Measurements from ENCODE around the gene ZNF516.

The ZNF516 gene

DNA sequence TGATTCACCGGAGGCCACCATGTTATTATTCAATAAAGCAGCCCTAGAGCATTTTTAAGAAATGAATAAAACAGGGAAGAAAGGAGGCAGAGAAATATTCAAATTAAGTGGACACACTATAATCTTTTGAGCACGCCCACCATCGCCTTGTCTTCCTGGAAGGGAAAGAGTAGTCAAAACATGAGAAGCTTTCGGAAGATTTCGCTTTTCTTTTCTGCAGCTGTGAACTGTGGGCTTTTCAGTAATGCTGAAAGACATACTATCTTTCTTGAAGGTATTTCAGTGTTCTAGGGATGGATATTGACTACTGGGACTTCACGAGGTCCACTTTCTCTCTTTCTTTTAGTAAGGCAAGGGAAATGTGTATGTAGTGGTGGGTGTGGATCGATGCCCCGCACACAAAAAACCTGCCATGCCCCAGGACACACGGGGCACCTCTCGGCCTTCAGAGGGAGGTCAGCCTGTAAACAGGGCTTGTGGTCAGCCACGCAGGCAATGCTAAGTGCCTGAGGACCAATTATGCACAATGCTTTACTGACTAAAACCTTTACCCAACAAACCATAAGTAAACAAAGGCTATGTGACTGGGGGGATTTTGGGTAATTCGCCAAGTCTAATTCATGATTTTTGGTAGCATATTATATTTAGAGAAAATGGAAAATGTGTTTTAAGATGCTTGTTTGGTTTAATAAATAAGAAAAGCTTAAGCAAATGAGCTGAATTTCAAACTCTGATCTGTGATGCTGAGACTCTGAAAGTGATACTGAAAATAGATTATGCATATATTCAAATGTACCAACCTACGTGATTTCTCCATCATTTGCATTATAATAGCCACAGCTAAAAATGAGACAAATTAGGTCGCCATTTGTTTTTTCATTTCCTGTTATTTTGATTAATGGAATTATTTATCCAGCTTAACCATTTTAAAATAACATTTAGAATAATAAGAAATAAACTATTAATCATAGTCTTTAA lies 130.5 kb downstream of the ZNF516 start:
- no peak for DNase-seq (ENCODE audit: low read depth in 2 of 2)

- no peak for DNase-seq (ENCODE audit: low read depth in 2 of 2)
Measured at GRCh38 chr18:76363436-76364120, 131.5 kb downstream of the ZNF516 start.

DNA sequence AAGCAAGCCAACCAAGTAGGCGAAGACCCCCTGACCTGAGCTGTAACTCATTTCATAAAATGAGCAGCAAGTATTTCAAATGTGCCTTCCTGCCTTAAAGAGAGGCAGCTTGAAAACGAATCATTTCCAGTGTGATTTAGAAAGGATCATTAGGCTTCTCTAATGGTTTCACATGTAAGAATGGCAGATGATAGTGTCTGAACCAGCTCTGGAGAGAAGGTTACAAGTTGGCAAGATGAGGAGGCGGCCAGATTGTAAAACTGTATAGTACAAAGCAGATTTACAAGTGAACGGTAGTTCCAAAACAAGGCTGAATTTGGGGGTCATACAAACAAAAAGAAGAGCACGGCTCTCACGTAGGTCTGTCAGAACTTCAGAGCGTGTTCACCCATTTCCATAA lies 132.4 kb downstream of the ZNF516 start:
- DNase-seq (ENCODE audit: low read depth in 2 of 2), result no peak

DNA sequence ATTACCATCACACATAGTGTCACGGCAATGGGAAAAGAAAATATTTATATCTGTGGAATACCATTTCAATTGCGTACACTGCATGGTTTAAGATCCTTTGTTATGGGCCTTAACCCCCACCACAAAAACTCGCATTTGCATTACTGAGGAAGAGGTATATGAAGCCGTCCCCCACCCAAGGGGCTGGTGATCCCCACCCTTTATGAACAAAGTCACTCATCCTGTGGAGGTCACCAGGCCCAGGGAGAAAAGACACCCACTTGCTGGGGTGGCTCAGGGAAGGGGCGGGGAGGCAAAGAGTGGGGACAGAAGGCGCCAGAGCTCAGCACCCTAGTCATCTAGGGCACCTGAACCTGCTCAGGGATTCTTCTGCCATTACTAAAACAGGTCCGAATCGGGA lies 133.8 kb downstream of the ZNF516 start:
- DNase-seq (ENCODE audit: low read depth in 2 of 2), result no peak

DNA sequence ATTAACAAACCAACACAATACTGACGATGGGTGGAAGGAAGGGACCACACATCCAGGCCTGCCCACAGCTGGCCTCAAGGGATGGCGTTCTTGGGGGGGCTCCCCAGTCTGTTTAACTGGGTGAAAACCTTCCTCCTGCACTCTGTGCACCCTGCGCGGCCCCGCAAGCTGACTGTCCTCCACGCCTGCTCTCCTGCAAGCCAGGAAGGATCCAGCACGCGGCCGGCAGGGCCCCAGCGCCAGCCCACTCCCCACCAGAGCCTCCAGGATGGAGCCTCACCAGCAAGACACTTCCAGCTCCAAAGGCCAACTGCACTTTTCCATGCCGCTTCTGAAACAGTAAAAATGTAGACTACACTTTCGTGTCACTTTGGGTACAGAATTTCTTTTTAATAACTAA lies 135.1 kb downstream of the ZNF516 start:
- DNase-seq (ENCODE audit: low read depth in 2 of 2), result no peak

- no peak for DNase-seq (ENCODE audit: low read depth in 2 of 2)
Measured at GRCh38 chr18:76358774-76359173, 136.3 kb downstream of the ZNF516 start.

GRCh38 chr18:76357585-76358260 lies 137.3 kb downstream of the ZNF516 start:
- DNase-seq (ENCODE audit: low read depth in 2 of 2), result no peak

GRCh38 chr18:76357174-76357573 lies 137.9 kb downstream of the ZNF516 start:
- no peak for DNase-seq (ENCODE audit: low read depth in 2 of 2)

- no peak for DNase-seq (ENCODE audit: low read depth in 2 of 2)
Measured at GRCh38 chr18:76356666-76357065, 138.4 kb downstream of the ZNF516 start.

GRCh38 chr18:76354348-76354747 lies 140.7 kb downstream of the ZNF516 start:
- no peak for DNase-seq (ENCODE audit: low read depth in 2 of 2)

DNA sequence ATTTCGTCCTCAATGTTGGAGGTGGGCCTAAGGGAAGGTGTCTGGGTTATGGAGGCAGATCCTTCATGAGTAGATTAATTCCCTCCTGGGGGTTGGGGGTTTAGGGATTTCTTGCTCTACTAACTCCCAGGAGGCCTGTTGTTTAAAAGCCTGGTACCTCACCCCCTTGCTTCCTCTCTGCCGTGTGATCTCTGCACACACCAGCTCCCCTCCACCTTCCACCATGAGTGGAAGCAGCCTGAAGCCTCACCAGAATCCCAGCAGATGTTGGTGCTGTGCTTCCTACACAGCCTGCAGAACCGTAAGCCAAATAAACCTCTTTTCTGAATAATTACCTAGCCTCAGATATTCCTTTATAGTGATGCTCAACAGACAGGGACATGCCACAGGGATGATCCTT lies 141.5 kb downstream of the ZNF516 start:
- DNase-seq (ENCODE audit: low read depth in 2 of 2), result no peak

DNA sequence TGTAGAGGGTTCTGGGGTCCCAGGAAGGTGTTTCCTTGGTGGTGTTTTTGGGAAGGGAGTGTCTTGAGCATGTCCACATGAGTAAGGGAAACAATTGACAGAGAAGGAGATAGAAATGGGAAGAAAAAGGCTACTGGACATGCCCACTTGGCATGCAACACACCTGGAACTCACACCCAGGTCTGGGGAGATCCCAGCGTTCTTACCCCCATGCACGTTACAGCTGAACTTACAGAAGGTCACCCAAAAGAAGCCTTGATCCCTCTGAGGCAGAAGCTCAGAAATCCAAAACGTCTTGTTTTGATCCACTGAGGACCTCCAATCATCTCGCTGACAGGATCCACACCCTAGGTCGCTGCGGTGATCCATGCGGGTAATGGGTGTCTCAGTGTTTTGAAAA lies 142.0 kb downstream of the ZNF516 start:
- DNase-seq (ENCODE audit: low read depth in 2 of 2), result no peak

- DNase-seq (ENCODE audit: low read depth in 2 of 2), result no peak
Measured at GRCh38 chr18:76351961-76352581, 143.0 kb downstream of the ZNF516 start.

DNA sequence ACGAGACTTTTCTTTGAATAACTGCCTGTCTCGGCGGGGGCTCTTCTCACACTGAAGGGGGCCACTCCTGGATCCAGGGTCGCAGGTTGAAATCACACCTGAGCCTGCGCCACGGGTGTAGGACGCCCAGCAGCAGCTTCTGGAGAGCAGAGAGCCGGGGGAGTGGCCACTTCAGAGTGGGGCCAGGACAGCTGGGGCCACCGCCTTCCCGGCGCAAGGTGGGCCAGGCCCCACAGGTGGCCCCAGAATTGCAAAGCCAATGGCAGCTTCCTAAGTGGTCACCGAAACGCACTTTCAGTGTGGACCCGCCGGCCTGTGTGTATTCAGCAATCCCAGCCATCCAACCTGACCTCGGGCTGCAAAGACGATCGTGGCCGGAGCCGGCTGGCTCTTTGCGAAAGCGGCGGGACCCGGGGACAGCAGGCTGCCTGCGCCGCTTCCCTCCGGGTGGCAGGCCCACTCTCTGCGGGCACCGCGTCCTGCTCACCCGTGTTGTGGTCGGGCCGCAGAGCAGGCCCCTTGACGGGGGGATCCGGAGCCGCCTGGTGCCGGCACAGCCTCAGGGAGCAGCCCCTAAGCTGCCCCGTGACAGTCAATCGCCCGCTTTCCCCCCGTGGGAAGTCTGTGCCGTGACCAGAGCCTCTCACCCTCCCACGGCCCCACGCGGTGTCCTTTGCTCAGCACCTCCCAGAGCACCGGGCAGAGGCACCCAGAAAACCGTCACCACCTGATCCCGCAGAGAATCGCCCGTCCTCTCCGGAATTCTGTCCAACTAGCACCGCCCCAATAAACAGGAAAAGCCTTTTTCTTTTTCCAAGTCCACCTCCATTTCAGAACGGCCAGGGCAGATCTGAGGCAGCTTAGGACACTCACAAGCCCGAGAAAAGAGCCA lies 144.7 kb downstream of the ZNF516 start:
- no peak for DNase-seq (ENCODE audit: low read depth in 2 of 2)

GRCh38 chr18:76349067-76349715 lies 145.9 kb downstream of the ZNF516 start:
- peak; percentile 11 to 41 for DNase-seq (ENCODE audit: low read depth in 2 of 2)

GRCh38 chr18:76348267-76349066 lies 146.6 kb downstream of the ZNF516 start:
- DNase-seq (ENCODE audit: low read depth in 2 of 2), result no peak

DNA sequence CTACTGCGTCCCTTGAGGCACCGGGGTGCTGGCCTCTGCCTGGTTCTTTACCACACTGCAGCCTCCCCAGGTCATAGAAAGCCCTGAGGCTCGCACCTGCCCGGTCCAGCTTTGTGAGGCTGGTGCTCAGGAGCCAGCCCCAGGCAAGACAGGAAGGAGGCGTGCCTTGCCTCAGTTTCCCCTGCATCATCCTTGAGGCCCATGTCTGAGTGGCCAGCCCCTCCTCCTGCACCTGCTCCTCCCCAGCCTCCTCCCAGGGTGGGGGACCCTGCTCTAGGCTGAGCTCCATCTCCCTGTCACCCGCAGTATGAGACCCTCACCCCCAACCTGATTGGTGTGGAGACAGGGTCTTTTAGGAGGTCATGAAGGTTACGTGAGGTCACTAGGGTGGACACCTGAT lies 147.7 kb downstream of the ZNF516 start:
- DNase-seq (ENCODE audit: low read depth in 2 of 2), result no peak

GRCh38 chr18:76346490-76347130 lies 148.4 kb downstream of the ZNF516 start:
- DNase-seq (ENCODE audit: low read depth in 2 of 2), result no peak

DNA sequence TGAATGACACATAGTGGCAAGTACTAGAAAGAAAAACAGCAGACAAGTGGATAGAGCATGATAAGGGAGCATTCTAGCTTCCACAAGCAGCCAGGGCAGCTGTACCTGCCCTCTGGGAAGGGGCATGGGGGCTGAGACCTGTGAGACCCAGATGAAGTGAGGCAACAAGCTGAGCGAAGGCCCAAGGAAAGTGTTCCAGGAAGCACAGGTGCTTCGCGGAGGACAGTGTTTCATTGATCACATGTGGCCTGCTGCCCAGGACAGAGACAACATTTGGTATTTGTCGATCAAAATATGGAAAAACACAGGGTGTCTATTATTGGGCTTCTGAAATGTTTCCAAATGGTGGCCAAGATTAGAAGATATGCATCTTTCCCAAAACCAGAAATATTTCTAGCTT lies 149.1 kb downstream of the ZNF516 start:
- DNase-seq (ENCODE audit: low read depth in 2 of 2), result no peak
